HG02885 (cell line): ENCODE results near the gene ADGB.
A peak's percentile ranks its signal among the peaks of the same experiment; 100 is the strongest.
"Not testable (repeated sequence)": the region's sequence is repeated elsewhere in the genome, so short reads cannot be mapped to it uniquely, and the experiment has no call there.

Experiments
- ATAC-seq: cut with Tn5 transposase; IDR thresholded peaks from one replicate; pipeline ENCODE4 v1.9.1; 2021; ENCODE audit warnings: mild to moderate bottlenecking; ENCODE audit not compliant: unreplicated experiment, poor library complexity

The ADGB gene

GRCh38 chr6:146598772-146599405, at the start of gene ADGB:
Gene ADGB, plus strand, starts transcription at chr6:146598972. Its CDS starts 69 bp downstream, at chr6:146599041.
- ATAC-seq: peak; percentile 53

DNA sequence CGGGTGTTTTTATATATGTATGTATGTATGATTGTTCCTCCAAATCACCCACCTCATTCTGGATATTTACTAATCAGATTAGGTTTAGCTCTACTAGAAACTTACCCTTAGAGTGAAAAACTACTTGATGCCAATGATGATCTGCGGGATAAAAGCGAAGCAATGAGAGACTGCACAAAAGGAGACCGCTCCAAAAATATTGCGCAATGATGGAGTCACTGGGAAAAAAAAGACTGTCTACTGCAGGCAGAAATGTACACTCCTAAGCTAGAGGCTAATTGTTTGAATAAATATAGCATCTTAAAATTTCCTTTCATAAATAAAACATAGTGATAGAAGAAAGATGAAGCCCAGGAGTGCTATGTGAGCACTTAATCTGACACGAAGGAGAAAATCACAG, 47.9 kb upstream of the ADGB start:
- ATAC-seq: no peak

- ATAC-seq: no peak
Measured at GRCh38 chr6:146551545-146551944, 47.2 kb upstream of the ADGB start.

- ATAC-seq: no peak
Measured at GRCh38 chr6:146553377-146554135, 45.2 kb upstream of the ADGB start.

DNA sequence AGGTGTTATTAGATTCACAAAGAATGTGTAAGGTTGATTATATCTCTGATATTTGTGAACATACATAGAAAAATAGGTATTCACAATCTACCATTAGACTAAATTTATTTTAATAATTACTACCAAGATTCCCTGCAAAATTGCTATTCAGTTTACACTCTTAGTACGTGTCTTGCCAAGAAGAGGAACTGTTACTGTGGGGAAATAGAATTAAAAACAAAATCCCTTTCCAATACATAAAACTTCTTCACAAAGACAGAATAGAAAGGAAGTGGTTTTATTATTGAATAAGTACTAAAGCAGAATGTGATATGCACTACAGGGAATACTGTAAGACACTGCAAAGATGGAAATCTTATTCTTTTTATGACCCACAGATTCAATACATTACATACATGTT, 38.2 kb upstream of the ADGB start:
- ATAC-seq: no peak

DNA sequence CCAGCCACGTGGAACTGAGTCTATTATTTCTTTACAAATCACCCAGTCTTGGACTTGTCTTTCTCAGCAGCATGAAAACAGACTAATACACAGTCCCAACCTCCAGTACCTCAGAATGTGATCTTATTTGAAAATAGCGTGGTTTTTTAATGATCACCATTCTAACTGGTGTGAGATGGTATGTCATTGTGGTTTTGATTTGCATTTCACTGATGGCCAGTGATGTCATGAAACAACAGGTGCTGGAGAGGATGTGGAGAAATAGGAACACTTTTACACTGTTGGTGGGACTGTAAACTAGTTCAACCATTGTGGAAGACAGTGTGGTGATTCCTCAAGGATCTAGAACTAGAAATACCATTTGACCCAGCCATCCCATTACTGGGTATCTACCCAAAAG, 32.1 kb upstream of the ADGB start:
- not testable (repeated sequence) for ATAC-seq

DNA sequence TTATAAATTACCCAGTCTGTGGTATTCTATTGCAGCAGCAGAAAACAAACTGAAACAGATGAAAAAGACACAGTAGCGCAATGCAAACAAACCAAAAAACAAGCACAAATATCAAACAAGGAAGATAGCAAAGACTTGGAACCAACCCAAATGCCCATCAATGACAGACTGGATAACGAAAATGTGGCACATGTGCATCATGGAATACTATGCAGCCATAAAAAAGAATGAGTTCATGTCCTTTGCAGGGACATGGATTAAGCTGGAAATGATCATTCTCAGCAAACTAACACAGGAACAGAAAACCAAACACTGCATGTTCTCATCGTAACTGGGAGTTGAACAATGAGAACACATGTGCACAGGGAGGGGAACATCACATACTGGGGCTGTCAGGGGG, 30.2 kb upstream of the ADGB start:
- not testable (repeated sequence) for ATAC-seq

GRCh38 chr6:146574211-146574610, 24.6 kb upstream of the ADGB start:
- no peak for ATAC-seq

DNA sequence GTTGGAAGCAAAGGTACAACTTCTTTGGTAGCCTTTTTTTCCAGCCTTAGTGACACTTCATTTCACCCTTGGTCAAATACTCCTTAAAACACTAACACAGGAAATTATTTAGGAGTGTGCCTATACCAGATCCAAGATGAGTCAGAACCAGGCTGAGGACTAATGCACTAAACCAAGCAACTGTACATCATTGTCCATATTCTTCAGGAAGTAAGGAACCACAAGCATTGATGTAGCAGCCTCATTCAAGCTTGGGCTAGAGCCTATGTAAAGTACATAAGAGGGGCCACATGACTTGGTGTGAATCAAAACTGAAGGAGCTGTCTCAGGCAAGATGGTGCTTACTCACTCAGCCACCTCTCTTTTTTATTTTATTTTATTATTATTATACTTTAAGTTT, 20.7 kb upstream of the ADGB start:
- ATAC-seq: no peak

DNA sequence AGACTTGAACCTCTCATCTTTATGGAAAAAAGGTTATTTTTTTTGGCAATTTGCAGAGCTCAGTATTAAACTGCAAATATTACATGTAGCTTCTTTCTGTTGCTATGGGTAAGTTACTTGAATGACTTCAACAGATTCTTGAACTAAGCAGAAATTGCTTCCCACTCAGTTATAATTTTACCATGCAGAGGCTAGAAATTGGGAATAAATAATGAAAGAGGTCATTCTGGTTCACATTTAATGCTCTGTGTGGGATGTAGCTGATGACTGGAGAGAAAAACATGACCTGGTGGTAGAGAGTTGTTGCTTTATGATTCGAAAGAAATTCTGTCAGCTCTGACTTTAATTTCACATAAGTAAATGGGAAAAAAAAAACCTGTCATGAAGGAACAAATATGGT, 16.8 kb upstream of the ADGB start:
- no peak for ATAC-seq

GRCh38 chr6:146582857-146583256, 15.9 kb upstream of the ADGB start:
- no peak for ATAC-seq

- no peak for ATAC-seq
Measured at GRCh38 chr6:146583966-146584365, 14.8 kb upstream of the ADGB start.

DNA sequence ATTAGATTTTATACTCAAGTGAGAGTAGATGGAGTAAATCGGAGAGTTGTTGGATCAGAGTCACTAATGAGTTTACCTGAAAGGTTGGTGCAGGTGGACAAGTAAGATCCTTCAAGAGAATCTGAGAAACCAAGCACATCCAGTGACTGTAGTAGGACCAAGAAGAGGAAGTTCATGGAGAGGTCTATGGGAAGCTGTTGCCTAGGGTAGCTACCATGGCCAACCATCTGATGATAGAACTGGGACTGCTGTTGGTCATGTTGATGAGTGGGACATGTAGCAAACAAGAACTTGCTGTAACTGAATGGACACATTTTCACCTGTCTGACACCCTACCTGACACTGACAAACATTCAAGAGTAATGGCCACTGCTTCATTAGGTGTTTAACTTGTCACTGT, 11.3 kb upstream of the ADGB start:
- ATAC-seq: no peak

DNA sequence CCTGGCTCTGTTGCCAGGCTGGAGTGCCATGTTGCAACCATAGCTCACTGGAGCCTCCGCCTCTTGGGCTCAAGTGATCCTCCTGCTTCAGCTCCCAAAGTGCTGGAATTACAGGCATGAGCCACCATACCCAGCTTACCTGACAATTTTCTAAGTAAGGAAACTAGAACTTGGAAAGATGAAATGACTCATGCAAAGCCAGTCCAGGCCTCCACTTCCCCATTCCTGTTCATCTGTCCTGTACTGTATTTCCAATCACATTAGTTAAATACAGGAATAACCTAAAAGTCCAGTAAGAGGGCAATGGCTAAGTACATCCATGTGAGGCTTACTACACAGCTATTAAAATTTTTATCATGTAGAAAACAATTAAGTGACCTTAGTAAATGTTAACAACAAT, 8.3 kb upstream of the ADGB start:
- no peak for ATAC-seq

- no peak for ATAC-seq
Measured at GRCh38 chr6:146592451-146592850, 6.3 kb upstream of the ADGB start.

DNA sequence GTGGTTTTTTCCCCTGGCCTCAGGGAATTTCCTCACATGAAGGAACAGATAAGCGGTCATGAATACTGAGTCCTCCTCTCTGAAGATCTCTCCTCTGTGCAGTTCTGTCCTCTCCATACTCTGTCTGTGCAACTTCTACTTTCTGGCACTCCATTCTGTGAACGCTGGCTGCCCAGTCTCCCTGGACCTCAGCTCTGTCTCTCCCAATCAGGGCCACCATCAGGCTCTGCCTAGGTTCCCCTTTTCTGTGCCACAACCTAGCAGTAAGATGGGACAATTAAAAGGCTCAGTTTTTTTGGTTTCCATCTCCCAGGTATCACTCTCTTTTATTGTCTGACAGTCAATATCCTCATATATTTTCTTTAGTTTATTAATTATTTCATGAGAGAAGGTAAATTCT, 4.8 kb upstream of the ADGB start:
- ATAC-seq: no peak

DNA sequence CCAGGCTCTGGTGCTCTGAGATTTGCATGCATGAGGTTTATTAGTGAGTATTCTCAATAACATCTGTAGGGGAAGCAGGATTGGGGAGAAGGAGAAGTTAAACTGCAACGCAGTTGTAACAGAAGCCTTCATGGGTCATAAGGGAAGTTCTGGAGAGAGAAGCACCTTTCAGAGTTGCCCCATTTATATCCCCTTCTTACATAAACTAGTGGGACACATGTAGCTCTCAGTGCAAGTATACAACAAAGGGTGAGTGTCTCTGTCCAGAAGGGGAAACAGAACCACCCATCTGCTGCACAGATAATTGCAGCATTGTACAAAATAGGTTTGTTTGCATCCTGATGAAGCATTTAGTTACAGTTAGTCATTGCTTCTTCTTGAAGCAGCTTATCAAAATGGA, 4.3 kb upstream of the ADGB start:
- no peak for ATAC-seq

- ATAC-seq: no peak
Measured at GRCh38 chr6:146595972-146596731, 2.6 kb upstream of the ADGB start.

- no peak for ATAC-seq
Measured at GRCh38 chr6:146601352-146601751, 2.6 kb downstream of the ADGB start.

DNA sequence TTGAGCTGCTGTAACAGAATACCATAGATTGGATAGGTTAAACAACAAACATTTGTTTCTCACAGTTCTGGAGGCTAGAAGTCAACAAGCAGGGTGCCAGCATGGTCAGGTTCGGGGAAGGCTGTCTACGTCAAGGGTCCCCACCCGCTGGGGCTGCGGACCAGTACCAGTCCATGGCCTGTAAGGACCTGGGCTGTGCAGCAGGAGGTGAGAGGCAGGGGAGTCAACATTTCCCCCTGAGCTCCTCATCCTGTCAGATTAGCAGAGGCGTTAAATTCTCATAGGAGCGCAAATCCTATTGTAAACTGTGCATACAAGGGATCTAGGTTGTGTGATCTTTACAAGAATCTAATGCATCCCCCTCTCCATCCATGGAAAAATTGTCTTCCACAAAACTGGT, 3.8 kb downstream of the ADGB start:
- ATAC-seq: no peak

GRCh38 chr6:146613947-146614346, 15.2 kb downstream of the ADGB start:
- ATAC-seq: no peak
